GM19193 (cell line): ENCODE measurements around the gene LCE5A.

Experiments used
- POLR2A ChIP-seq: IDR thresholded peaks from 4 replicates; pipeline ENCODE4 v1.6.1; 2011; ENCODE audit not compliant: insufficient read depth, insufficient read length; ENCODE audit errors: extremely low read depth

Gene LCE5A, protein sequence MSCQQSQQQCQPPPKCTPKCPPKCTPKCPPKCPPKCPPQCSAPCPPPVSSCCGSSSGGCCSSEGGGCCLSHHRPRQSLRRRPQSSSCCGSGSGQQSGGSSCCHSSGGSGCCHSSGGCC

DNA sequence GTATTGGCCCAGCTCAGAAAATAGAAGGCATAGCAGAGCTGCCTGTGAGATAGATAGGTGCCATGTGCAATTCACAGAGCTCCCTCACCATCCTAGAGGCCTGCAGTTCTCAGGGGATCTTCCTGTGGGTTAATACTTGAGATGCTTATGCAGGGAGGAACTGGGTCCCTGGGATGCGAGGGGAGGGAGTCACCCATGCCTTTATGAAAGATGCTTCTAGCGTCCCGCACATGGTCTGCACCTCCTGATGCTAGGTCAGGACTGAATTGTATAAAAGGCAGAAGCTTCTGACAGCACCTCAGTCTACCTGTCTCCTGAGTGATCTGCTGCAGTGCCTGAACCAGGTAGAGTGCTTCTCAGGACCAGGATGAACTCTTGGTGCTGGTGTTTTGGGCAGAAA is at the start of gene LCE5A:
LCE5A (plus strand) TSS at position 301 of the 400 bp plus-strand sequence. CDS start 732 bp downstream, outside the sequence.
- TF ChIP-seq POLR2A: no peak

- no peak for TF ChIP-seq POLR2A
These were observed 49.1 kb upstream of the LCE5A start for GRCh38 chr1:152461544-152461943.

- no peak for TF ChIP-seq POLR2A
These were observed 48.0 kb upstream of the LCE5A start for GRCh38 chr1:152462636-152463035.

- no peak for TF ChIP-seq POLR2A
These were observed 44.4 kb upstream of the LCE5A start for GRCh38 chr1:152466217-152466616.

GRCh38 chr1:152473887-152474537 is 36.6 kb upstream of the LCE5A start:
- no peak for TF ChIP-seq POLR2A

GRCh38 chr1:152479792-152480595 is 30.6 kb upstream of the LCE5A start:
- TF ChIP-seq POLR2A: no peak

DNA sequence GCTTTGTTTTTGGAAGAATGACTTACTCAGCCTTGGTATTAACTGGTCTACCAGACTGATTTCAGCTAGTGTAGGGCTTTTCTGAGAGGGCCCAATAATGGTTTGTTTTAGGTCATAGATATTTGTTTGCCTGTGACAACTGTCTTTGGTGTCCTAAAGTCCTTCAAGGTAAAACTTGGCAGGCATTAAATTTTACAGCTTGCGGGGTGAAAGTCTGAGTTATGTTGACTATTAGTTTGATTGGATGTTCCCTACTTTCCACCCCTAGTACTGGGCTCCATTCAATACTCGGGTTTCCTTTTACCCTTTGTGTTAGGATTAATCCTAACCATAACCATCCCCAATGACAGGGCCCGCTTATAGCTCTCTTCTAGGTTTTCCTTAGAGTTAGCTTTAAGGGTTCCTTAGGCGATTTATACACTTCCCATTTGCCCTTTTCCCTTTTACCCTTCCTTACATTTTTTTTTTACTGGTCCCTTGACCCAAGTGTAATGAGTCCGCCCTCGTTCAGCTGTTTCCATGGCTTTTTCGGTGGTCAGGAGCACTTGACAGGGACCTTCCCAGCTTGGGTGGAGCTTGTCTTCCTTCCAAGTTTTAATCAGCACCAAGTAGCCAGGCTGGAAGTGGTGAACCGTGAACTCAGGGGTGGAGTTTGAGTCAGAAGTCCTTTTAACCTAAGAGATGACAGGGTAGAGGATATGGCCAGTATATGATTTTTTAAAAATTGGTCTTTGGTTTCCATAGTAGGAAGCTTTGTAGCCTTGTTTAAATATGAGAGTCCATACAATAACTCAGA is 28.5 kb upstream of the LCE5A start:
- TF ChIP-seq POLR2A: no peak

GRCh38 chr1:152486400-152487006 is 24.1 kb upstream of the LCE5A start:
- TF ChIP-seq POLR2A: no peak

DNA sequence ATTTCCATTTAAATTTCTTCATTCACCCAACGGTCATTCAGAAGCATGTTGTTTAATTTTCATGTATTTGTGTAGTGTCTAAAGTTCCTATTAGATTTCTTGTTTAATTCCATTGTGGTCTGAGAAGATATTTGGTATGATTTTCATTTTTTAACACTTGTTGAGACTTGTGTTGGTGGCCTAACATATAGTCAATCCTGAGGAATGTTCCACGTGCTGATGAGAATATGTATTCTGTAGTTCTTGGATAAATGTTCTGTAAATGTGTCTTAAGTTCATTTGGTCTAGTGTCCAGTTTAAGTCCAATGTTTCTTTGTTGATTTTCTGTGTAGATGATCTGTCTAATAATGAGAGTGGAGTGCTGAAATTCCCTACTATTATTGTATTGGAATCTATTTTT is 22.7 kb upstream of the LCE5A start:
- TF ChIP-seq POLR2A: no peak

- no peak for TF ChIP-seq POLR2A
These were observed 15.4 kb upstream of the LCE5A start for GRCh38 chr1:152495066-152495675.

- no peak for TF ChIP-seq POLR2A
These were observed 13.3 kb upstream of the LCE5A start for GRCh38 chr1:152497273-152497672.

- TF ChIP-seq POLR2A: no peak
These were observed 8.9 kb upstream of the LCE5A start for GRCh38 chr1:152501704-152502103.

DNA sequence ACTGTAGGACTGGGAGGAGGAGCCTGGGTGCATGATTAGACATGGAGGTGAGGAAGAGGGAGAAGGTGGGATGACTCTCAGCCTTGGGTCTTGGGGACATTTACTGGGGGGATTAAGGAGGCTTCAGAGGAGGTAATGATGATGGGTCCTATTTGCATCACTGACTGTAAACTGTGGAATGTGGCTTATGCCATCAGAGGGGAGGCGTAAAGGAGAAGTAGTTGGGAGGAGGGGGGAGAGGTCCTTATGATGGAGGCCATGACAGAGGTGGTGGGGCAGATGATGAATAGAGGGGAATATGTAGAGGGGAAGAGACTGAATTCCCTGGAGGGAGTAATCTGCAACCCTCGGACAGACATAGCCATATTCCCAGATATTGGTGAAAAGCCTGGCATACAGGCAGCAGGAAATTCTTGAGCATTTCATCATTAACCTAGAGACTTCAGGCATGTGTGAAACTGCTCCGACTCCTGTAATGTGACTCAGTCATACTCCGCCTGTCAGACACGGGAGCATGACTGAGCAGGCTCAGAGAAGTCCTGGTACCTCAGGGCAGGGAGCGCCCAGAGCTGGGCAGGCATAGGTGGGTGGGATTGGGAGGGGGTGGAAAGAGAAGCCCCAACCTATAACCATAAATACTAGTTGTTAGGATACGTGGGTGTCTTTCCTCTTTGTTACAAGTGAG is 8.0 kb upstream of the LCE5A start:
- TF ChIP-seq POLR2A: no peak

- TF ChIP-seq POLR2A: no peak
These were observed 5.5 kb upstream of the LCE5A start for GRCh38 chr1:152505083-152505482.
